GM12891 (cell line): ENCODE data around the gene SCN4A.
"Not testable (repeated sequence)": the region's sequence is repeated elsewhere in the genome, so short reads cannot be mapped to it uniquely, and the experiment has no call there.

Experiments
- DNase-seq: peaks from one replicate; pipeline ENCODE4 v3.0.0; 2011; ENCODE audit warnings: low spot score; ENCODE audit not compliant: insufficient read length
- FAIRE-seq: peaks from 2 replicates; lab custom pipeline; 2011; peaks lifted over from hg19 to GRCh38; lab: Jason Lieb, UNC
- PAX5 ChIP-seq: IDR thresholded peaks from 2 replicates; pipeline ENCODE4 v1.6.1; 2011; ENCODE audit warnings: low read length, moderate library complexity, mild to moderate bottlenecking; ENCODE audit not compliant: insufficient read depth, severe bottlenecking
- POLR2A ChIP-seq: IDR thresholded peaks from 2 replicates; pipeline ENCODE4 v1.6.1; 2011; ENCODE audit warnings: low read depth, low read length, control low read depth
- POLR2AphosphoS5 ChIP-seq: IDR thresholded peaks from 2 replicates; pipeline ENCODE4 v1.6.1; 2011; ENCODE audit warnings: low read depth, low read length, control low read depth
- POU2F2 ChIP-seq: IDR thresholded peaks from 2 replicates; pipeline ENCODE4 v1.6.1; 2011; ENCODE audit warnings: low read depth, mild to moderate bottlenecking, control low read depth, low read length, moderate library complexity
- SPI1 ChIP-seq: IDR thresholded peaks from 2 replicates; pipeline ENCODE4 v1.6.1; 2011; ENCODE audit warnings: low read depth, low read length, control low read depth
- TAF1 ChIP-seq: IDR thresholded peaks from 2 replicates; pipeline ENCODE4 v1.6.1; 2011; ENCODE audit warnings: low read depth, low read length, control low read depth

Gene SCN4A

DNA sequence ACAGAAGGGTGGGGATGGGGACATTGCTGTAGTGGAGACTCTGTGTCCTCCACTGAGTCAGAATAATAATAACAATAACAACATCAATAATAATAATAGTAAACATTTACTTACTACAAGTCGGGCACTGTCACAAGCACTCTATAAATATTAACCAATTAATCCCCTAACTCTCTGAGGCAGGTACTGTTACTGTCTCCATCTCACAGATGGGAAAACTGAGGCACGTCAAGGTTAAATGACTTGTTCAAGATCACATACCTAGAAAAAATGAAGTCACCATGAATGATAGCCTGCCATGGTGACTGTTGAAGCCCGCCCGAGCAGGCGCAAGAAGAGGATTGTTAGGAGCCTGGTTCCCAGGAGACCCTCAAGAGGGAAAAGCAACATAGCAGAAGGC lies 35.6 kb upstream of the SCN4A start:
- no peak for TF ChIP-seq TAF1
- TF ChIP-seq SPI1, result no peak
- TF ChIP-seq PAX5, result no peak
- TF ChIP-seq POLR2A, result no peak
- TF ChIP-seq POU2F2, result no peak
- TF ChIP-seq POLR2AphosphoS5, result no peak
- FAIRE-seq (no peak), DNase-seq (no peak)

DNA sequence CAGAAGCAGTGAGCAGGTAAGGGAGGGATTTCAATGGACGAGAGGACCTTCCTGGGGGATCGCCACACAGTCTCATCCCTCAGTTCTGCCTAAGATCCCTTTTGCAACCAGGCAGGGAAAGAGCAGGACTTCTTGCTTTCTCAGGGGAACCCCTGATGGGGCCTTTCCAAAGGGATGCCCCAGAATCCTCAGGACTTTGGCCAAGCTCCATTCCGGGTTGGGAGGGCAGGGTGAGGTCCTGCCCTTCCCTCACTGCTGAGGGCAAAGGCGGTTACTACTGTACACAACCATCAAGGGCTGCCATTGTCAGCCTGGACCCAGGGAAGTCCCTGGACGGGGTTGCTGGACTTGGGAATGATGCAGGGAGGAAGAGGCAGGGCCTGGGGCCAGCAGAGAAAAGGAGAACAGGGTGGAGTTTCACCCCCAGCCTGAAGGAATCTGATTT lies 35.1 kb upstream of the SCN4A start:
- TF ChIP-seq PAX5, result no peak
- TF ChIP-seq TAF1, result no peak
- no peak for TF ChIP-seq SPI1
- no peak for TF ChIP-seq POLR2A
- TF ChIP-seq POLR2AphosphoS5, result no peak
- TF ChIP-seq POU2F2, result no peak
- DNase-seq (no peak), FAIRE-seq (no peak)

DNA sequence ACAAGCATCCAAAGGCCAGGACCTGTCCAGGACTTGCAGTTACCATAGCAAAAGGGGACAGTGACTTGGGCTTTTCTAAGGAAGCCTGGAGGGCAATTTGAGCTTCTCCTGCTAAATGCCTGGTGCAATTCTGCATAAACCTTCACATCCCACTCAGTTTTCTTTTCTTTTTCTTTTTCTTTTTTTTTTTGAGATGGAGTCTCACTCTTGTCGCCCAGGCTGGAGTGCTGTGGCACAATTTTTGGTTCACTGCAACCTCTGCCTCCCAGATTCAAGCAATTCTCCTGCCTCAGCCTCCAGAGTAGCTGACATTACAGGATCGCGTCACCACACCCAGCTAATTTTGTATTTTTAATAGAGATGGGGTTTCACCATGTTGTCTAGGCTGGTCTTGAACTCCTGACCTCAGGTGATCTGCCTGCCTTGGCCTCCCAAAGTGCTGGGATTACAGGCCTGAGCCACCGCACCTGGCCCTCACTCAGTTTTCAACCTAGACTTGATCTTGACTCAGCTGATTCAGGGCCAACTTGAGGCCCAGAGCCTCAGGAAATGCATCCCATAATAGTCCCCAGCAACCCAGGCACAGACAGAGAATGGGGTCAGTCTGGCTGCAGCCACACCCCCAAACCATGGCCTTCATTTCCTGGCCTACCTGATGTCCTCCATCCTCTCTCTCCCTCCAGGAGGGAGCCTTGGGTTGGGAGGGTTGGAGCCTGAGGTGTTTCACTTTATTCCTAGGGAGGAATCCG lies 34.5 kb upstream of the SCN4A start:
- not testable (repeated sequence) for DNase-seq, FAIRE-seq

GRCh38 chr17:64006361-64007088 lies 33.8 kb upstream of the SCN4A start:
- DNase-seq, result no peak
- FAIRE-seq, result no peak
- no peak for TF ChIP-seq PAX5
- no peak for TF ChIP-seq SPI1
- TF ChIP-seq POLR2A, result no peak
- no peak for TF ChIP-seq TAF1
- TF ChIP-seq POU2F2, result no peak
- TF ChIP-seq POLR2AphosphoS5, result no peak

- no peak for DNase-seq
- FAIRE-seq, result no peak
- TF ChIP-seq SPI1, result no peak
- TF ChIP-seq POLR2AphosphoS5, result no peak
- no peak for TF ChIP-seq POU2F2
- no peak for TF ChIP-seq TAF1
- TF ChIP-seq PAX5, result no peak
- no peak for TF ChIP-seq POLR2A
These were observed 33.0 kb upstream of the SCN4A start for GRCh38 chr17:64005734-64006167.

GRCh38 chr17:64004903-64005733 lies 32.4 kb upstream of the SCN4A start:
- FAIRE-seq, result no peak
- DNase-seq, result no peak
- TF ChIP-seq POLR2AphosphoS5 (no peak), TAF1 (no peak), PAX5 (no peak), SPI1 (no peak), POU2F2 (no peak), POLR2A (no peak)

DNA sequence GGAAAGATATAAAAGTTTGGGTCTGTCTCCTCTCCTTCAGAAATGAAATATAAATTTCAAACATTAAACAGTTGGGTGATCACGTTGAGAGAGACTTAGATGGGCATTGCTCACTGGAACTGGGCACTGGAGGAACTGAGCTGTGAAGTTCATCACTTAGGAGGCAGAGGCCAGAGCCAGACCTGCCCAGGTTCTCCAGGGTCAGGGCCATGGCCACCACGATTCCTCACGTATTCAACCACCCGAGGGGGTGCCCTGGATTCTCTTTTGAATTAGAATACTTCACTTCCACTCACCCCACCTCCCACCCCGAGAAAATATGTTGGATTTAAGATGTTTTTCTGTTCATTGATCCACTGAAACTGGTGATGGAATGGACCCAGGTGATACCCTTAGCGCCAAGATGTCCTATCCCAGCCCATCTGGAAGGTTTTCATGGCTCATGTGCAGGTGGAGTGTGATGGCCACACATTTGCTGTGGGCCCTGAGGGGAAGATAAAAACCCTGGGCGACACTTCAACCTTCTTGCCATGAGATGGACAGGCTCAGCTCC lies 31.6 kb upstream of the SCN4A start:
- FAIRE-seq, result no peak
- DNase-seq, result no peak
- no peak for TF ChIP-seq TAF1
- no peak for TF ChIP-seq POU2F2
- no peak for TF ChIP-seq POLR2A
- no peak for TF ChIP-seq POLR2AphosphoS5
- no peak for TF ChIP-seq PAX5
- TF ChIP-seq SPI1, result no peak

GRCh38 chr17:64003526-64004121 lies 30.9 kb upstream of the SCN4A start:
- no peak for TF ChIP-seq POLR2AphosphoS5
- FAIRE-seq (no peak), DNase-seq (no peak)
